Tibial nerve (tissue), 4 donors: ENCODE data around the gene RRM2. TPM values are rescaled to one million over a fixed set of nuclear protein-coding genes. Genes with fewer than 3 reads are reported as not detected.
"Not testable (repeated sequence)": the region's sequence is repeated elsewhere in the genome, so short reads cannot be mapped to it uniquely, and the experiment has no call there.

Experiments
- DNase-seq, 2 donors: peaks; one replicate each; pipeline ENCODE4 v3.0.0-alpha.2; 2019; ENCODE audit warnings: low spot score in 2 of 2
- H3K27ac ChIP-seq, 4 donors: fragments of 200-600 bp; sonication (generic) in 3 of 4; one replicate each; pipeline ENCODE4 v1.5.1; 2017 to 2019; ENCODE audit warnings: mild to moderate bottlenecking in 1 of 4
- H3K27me3 ChIP-seq, 2 donors: fragments of 200-600 bp; sonication (generic) in 1 of 2; one replicate each; pipeline versions ENCODE4 v1.5.1 to v1.6.0; 2017 to 2019
- H3K36me3 ChIP-seq, 3 donors: fragments of 200-600 bp; sonication (generic); one replicate each; pipeline ENCODE4 v1.5.1; 2018 to 2019
- H3K4me1 ChIP-seq, 4 donors: fragments of 200-600 bp; sonication (generic) in 3 of 4; one replicate each; pipeline ENCODE4 v1.5.1; 2017 to 2019
- H3K4me3 ChIP-seq, 4 donors: fragments of 200-600 bp; sonication (generic) in 3 of 4; one replicate each; pipeline ENCODE4 v1.5.1; 2017 to 2019; ENCODE audit warnings: mild to moderate bottlenecking in 1 of 4, moderate library complexity in 1 of 4
- H3K9me3 ChIP-seq, 4 donors: fragments of 200-600 bp; sonication (generic) in 3 of 4; one replicate each; pipeline ENCODE4 v1.5.1; 2017 to 2019
- CTCF ChIP-seq, 5 experiments: fragments of 200-600 bp in 3 of 5; fragments of 450-650 bp in 2 of 5; sonication (generic) in 3 of 5; IDR thresholded peaks; one replicate each; pipeline ENCODE4 v1.5.1; 2016 to 2019; ENCODE audit warnings: antibody characterized with exemption in 5 of 5, mild to moderate bottlenecking in 3 of 5, moderate library complexity in 2 of 5
- EP300 ChIP-seq, 2 donors: sonication (generic); formaldehyde crosslinking; IDR thresholded peaks; one replicate each; pipeline ENCODE4 v1.6.1; 2017; ENCODE audit warnings: antibody characterized with exemption in 2 of 2, mild to moderate bottlenecking in 1 of 2
- POLR2A ChIP-seq, 2 donors: fragments of 450-650 bp; IDR thresholded peaks; one replicate each; pipeline ENCODE4 v1.6.1; 2017; ENCODE audit warnings: antibody characterized with exemption in 2 of 2, mild to moderate bottlenecking in 2 of 2, moderate library complexity in 2 of 2
- WGBS, 2 donors: methylation state at CpG; one replicate each; pipeline ENCODE4 v1.1.5; 2018; 5-methylcytosine and 5-hydroxymethylcytosine counted together
- total RNA-seq, 4 donors: library from RNA; depleted of rRNA; stranded (reverse); fragments of >200 nt; gene quantifications; one replicate each; pipeline ENCODE4 v1.1.0, GENCODE V29; 2016

RRM2 gene
- total RNA-seq, 4 donors from 2014 or later: 0.59 to 0.60 TPM; not detected in 2

GRCh38 chr2:10096641-10097040 is 25.9 kb upstream of the RRM2 start:
- H3K27ac ChIP-seq: no peak overlapping the region
- no peak overlapping the region for H3K4me3 ChIP-seq
- H3K27me3 ChIP-seq: peaks cover 0 to 22% of the 10 kb centered on the region in 2 donors
- 92 to 96% methylated on average over 10 of the region's 10 CpGs for WGBS, 2 donors
- H3K36me3 ChIP-seq: no peaks in the 10 kb centered on the region
- DNase-seq: no peak
- TF ChIP-seq CTCF (IDR thresholded peaks at IDR 0.05): no peak
- no peak for TF ChIP-seq EP300 (IDR thresholded peaks at IDR 0.05)
- TF ChIP-seq POLR2A (IDR thresholded peaks at IDR 0.05): no peak
- no peaks in the 10 kb centered on the region for H3K9me3 ChIP-seq
- peaks cover 0 to 5% (median 1%) of the 10 kb centered on the region in 4 donors for H3K4me1 ChIP-seq

- Histone ChIP-seq H3K36me3 (no peaks in the 10 kb centered on the region), H3K27ac (no peak overlapping the region), H3K4me1 (peaks cover 0 to 5% (median 2%) of the 10 kb centered on the region in 4 donors), H3K9me3 (no peaks in the 10 kb centered on the region), H3K4me3 (no peak overlapping the region), H3K27me3 (peaks cover 0 to 18% of the 10 kb centered on the region in 2 donors)
- no peak for TF ChIP-seq POLR2A (IDR thresholded peaks at IDR 0.05)
- peak; percentile 81 to 97 (median 90) for TF ChIP-seq CTCF (IDR thresholded peaks at IDR 0.05)
- 37 to 39% methylated on average over 15 to 16 of the region's 16 CpGs for WGBS, 2 donors
- DNase-seq: peak; percentile 33 to 50
Observed at GRCh38 chr2:10097352-10098148, 25.0 kb upstream of the RRM2 start.

GRCh38 chr2:10101491-10101890 is 21.0 kb upstream of the RRM2 start:
- H3K4me1 ChIP-seq: peaks cover 0 to 5% (median 2%) of the 10 kb centered on the region in 4 donors
- no peak for TF ChIP-seq POLR2A (IDR thresholded peaks at IDR 0.05)
- no peak for TF ChIP-seq CTCF (IDR thresholded peaks at IDR 0.05)
- TF ChIP-seq EP300 (IDR thresholded peaks at IDR 0.05): no peak
- no peaks in the 10 kb centered on the region for H3K27me3 ChIP-seq
- no peak for DNase-seq
- 33 to 34% methylated on average over 7 of the region's 7 CpGs for WGBS, 2 donors
- no peak overlapping the region for H3K27ac ChIP-seq
- H3K4me3 ChIP-seq: no peak overlapping the region
- H3K9me3 ChIP-seq: no peaks in the 10 kb centered on the region
- no peaks in the 10 kb centered on the region for H3K36me3 ChIP-seq

GRCh38 chr2:10103179-10103578 is 19.4 kb upstream of the RRM2 start:
- TF ChIP-seq POLR2A (IDR thresholded peaks at IDR 0.05) (no peak), CTCF (IDR thresholded peaks at IDR 0.05) (no peak), EP300 (IDR thresholded peaks at IDR 0.05) (no peak)
- Histone ChIP-seq H3K9me3 (no peaks in the 10 kb centered on the region), H3K27me3 (no peaks in the 10 kb centered on the region), H3K27ac (no peak overlapping the region), H3K4me1 (peaks cover 0 to 4% (median 0%) of the 10 kb centered on the region in 4 donors), H3K36me3 (no peaks in the 10 kb centered on the region), H3K4me3 (no peak overlapping the region)
- 82 to 88% methylated on average over 6 of the region's 6 CpGs for WGBS, 2 donors
- DNase-seq: no peak

GRCh38 chr2:10104906-10105305 is 17.6 kb upstream of the RRM2 start:
- H3K9me3 ChIP-seq, DNase-seq, H3K27ac ChIP-seq, H3K4me3 ChIP-seq, H3K4me1 ChIP-seq, H3K27me3 ChIP-seq, H3K36me3 ChIP-seq: not testable (repeated sequence)
